HK-2 (cell line): ENCODE measurements around the gene MED16.

Experiments used
- DNase-seq: peaks from one replicate; pipeline ENCODE4 v3.0.0-alpha.2; 2018; ENCODE audit not compliant: unreplicated experiment

Gene MED16

DNA sequence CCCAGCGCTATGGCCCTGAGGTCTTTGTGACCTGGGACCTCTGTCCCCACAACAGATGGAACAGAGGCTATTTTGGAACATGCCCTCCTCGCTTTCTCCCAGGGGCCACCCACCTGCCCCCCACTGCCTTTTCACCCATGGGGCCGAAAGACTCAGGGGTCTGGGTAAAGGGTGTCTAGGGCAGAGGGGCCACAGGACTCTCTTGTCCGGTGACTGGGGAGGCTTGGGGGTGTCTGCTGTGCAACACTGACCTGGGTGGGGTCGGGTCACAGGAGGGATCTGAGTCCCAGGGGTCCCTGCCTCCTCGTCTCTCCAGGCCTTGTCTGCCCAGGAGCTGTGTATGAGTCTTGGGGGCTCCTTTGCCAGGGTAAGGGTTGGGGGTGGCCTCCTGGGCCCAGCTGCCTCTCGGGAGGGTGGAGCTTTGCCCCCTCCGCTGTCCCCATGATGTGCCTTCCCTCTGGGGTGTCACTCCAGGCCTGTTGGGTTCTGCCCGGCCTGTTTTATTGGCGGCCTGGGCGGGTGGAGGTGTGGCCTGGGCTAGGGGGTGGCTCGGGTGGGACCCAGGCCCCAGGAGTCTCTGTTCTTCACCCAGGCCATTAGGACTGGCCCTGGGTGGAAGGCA, 34.9 kb upstream of the MED16 start:
- no peak for DNase-seq

DNA sequence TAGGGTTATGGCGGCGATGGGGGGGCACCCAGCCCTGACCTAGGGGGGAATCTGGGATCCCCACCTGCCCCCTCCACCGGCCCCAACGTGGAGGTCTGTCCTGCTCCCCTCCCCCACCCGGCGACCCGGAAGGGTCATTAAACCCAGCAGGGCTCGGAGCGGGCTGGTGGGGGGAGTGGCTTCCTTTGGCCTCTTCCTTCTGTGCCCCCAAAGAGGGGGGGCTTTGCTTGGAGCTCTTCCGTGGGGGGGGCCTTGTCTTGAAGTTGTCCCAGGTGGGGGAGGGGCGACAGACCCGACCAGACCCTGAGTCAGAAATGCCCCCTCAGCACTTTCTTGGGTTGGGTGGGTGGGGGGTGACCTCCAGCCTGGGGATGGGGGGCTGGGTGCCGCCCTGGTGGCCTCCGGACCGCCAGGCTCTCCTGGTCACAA, 34.4 kb upstream of the MED16 start:
- DNase-seq = no peak

DNA sequence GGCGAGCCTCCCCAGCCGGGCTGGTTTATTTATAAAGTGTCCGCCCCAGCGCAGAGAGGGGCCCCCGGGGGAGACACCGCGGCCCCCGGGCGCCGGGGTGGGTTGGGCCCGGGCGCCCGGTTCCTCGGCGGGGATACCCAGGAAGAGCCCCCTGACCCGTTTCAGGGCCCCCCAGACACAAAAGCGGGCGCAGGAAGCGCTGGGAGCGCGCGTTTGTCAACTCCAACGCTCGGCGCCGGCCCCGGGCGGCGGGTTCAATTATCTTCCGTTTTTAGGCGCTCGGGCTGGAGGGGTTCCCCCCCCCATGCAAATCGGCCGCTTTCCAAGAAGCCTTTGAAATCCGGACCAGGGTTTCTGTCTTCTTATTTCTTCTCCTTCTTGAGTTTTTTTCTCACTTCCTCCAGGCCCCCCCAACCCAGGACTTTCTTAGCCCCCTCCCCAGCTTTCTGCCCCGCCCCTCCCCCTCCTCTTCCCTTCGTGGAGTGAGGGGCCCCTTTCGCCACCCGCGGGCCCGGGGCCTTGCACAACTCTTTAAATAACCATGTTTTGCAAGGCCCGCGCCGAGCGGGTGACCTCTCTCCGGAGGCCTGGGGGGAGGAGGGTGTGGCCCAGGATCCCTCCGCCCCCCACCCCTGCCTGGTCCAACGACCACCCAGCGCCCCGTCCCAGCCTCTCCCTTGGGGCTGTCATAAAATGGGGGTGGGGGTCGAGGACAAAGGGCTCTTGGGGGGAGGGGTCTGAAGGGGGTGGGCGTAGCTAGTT, 33.8 kb upstream of the MED16 start:
- DNase-seq = peak; percentile 30

DNA sequence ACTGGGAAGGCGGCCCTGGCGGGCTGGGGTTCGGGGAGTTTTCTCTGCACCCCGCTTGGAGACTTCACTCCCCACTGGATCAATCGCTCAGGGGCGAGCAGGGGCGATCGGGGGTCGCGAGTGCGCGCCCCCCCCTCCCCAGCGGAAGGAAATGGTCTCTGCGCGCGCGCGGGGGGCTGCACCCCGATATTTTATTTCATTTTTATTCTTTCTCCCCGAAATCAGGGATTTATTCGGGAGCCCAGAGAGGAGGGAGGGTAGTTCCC, 33.3 kb upstream of the MED16 start:
- no peak for DNase-seq

DNA sequence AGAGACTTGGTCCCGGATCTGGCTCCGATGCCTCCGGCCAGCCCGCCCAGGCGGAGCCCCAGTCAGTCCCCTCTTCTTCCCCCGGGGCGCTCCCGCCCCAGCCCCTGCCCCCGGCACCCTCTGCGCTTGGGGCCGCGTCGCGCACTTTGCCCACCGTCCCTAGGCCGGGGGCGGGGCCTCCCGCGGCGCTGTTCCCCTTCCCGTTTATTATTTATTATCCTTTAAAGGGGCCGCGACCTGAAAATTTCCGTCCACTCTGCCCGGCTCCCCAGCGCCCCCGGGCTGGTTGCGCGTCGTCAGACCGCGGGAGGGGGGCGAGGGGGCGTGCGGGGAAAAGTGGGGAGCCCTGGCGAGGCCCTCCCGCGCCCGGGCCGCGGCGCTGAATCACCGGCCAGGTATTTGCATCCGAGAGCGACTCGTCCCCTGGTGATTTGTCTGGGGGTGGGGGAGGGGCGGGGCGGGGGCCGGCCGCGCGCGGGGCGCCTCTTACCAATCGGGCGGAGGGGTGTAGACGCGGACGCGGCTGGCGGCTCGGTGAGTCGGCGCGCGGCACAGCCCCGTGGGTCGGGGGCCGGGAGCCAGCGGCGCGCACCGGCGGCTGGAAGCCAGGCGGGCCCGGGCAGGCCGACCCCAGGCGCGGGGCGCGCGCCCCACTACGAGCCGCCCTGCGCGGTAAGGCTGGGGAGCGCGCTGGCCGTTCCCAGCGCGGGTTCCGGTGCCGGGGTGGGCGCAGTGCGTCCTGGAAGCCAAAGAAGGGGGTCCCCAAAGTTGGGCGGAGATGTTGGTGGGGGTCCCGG, 32.7 kb upstream of the MED16 start, which contains the start of gene ARID3A:
ARID3A (plus strand) TSS at position 510 of the 797 bp plus-strand sequence. CDS start 3,494 bp downstream, outside the sequence.
- peak; percentile 88 for DNase-seq

DNA sequence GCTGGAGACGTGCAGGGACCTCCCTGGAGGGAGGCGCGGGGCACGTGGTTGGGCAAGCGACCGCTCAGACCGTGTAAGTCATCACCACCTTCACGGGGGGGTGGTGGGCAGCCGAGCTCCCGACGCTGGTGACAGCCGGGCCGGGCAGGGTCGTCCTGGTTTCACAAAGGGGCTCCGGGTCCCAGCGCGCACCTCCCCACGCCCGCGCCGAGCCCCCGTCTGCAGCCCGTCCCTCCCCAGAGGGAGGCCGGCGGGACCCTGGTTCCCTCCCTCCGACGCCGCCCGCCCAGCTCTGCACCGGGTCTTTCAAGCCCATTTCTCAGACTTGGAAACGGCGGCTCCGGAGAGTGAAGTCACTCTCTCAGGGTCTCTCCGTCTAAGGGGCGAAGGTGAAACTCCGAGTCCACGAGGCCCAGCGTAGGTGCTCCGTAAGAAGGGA, 32.1 kb upstream of the MED16 start:
- DNase-seq = peak; percentile 68

DNA sequence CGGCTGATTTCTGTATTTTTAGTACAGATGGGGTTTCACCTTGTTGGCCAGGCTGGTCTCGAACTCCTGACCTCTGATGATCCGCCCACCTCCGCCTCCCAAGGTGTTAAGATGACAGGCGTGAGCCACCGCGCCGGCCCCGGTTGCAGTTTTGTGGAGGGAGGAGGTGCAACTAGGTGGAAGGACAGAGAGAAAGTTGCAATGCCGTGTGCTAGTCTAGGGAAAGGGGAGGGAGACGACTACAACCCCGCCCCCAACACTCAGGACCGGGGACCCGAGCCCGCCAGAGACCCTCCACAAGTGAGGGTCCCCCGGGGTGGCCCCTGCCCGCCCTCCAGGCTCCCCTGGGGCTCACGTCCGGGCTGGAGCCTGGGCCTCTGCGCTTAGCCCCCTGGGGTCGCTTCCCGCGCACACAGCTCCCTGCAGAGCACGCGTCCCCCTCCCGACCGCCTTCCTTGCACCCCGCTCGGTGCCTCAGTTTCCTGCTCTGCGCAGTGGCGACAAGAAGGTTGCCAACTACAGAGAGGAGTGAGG, 31.6 kb upstream of the MED16 start:
- peak; percentile 29 for DNase-seq

DNA sequence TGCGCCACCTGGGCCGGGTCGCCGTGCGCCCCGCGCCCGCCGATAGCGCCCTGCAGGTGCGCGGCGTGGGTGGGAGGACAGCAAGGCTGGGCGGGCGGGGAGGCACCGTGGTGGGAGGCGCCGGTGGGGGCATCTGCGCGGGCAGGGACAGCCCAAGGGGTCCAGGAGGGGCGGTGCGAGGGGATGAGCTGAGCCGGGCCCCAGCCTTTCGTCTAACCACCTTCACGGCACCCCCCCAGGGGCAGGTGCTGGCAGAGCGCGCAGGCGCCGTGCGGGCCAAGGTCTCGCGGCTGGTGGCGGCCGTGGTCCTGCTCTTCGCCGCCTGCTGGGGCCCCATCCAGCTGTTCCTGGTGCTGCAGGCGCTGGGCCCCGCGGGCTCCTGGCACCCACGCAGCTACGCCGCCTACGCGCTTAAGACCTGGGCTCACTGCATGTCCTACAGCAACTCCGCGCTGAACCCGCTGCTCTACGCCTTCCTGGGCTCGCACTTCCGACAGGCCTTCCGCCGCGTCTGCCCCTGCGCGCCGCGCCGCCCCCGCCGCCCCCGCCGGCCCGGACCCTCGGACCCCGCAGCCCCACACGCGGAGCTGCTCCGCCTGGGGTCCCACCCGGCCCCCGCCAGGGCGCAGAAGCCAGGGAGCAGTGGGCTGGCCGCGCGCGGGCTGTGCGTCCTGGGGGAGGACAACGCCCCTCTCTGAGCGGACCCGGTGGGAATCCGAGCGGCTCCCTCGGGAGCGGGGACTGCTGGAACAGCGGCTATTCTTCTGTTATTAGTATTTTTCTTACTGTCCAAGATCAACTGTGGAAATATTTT, 27.3 kb upstream of the MED16 start:
- DNase-seq = peak; percentile 31

DNA sequence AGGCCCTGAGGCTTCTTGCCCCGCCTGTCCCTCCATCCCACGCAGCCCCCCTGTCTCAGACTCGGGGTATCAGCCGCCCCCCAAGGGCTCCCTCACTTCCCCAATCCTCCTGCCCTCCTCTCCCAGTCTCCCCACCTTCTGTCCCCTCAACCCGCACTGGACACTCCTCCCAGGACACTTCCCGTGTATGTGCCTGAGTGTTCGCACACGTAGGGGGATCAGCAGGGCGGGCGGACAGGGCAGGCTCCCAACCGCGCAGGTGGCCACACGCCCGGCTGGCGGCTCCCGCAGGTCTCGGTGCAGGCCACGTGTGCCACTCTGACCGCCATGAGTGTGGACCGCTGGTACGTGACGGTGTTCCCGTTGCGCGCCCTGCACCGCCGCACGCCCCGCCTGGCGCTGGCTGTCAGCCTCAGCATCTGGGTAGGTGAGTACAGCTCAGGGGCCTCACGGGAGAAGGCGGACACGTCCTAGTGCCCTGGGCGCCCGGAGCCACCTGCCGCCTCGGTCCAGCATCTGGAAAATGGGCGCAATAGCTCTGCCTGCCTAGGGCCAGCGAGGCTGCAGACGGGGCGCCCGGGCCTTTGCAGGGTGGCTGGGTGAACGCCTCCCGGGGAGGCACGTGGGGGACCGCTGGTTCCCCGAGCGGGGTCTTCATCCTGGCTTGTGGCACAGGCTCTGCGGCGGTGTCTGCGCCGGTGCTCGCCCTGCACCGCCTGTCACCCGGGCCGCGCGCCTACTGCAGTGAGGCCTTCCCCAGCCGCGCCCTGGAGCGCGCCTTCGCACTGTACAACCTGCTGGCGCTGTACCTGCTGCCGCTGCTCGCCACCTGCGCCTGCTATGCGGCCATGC, 26.4 kb upstream of the MED16 start:
- DNase-seq = peak; percentile 61

DNA sequence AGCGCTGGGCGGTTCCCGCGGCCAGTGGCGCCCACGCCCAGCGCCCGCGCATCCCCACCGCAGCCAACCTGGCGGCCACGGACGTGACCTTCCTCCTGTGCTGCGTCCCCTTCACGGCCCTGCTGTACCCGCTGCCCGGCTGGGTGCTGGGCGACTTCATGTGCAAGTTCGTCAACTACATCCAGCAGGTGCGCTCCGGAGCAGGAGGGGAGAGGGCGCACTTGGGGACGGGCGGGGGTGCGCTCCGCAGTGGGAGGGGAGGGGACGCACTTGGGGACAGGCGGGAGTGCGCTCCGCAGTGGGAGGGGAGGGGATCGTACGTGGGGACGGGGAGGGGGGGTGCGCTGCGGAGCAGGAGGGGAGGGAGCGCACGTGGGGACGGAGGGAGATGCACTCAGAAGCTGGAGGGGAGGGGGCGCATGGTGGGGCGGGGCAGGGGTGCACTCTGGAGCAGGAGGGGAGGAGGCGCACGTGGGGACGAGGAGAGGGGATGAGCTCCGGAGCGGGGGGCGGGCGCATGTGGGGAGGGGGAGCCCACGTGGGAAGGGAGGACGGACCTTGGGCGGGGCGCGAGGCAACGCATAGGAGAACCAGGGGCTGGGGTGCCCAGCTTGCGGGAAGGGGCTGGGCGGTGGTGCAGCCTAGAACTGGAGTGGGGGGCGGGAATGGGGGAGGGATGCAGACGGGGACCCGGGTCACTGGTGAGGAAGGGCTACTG, 25.7 kb upstream of the MED16 start:
- peak; percentile 30 for DNase-seq

DNA sequence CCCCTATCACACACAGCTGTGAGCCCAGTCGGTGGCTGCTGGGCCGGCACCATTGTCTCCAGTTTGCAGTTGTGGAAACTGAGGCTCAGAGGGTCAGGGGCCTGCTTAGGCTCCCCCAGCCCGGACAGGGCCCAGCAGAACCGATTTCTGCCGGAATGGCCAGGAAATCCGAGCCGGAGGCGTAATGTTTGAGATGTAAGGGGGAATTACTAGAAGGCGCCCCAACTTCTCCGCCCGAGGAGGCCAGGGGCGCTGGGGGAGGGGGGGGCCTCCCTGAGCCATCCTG, 25.1 kb upstream of the MED16 start:
- DNase-seq = no peak

DNA sequence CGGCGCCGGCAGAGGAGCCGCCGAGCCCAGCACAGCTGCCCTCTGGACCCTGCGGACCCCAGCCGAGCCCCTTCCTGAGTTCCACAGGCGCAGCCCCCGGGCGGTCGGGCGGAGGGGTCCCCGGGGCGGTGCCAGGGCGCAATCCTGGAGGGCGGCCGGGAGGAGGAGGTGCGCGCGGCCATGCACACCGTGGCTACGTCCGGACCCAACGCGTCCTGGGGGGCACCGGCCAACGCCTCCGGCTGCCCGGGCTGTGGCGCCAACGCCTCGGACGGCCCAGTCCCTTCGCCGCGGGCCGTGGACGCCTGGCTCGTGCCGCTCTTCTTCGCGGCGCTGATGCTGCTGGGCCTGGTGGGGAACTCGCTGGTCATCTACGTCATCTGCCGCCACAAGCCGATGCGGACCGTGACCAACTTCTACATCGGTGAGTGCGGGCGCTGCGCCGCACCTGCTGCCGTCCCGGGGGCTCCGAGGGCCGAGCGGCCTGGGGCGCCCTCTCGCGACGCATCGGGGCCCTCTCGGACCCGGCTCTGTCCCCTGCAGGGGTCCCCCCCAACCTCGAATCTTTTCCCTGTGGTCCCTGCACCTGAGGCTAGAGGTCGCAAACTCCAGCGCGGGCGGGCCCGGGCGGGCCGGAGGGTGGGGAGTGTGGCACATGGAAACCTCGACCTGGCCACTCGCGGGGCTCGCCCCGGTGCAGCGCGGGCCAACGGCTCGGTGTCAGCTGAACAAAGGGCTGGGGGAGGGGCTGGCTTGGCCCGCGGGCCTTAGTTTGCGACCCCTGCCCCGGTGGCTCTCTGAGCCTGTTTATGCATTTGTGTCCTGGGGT, 24.6 kb upstream of the MED16 start, which contains the start of gene KISS1R:
KISS1R (plus strand) TSS at position 11 of the 829 bp plus-strand sequence; CDS start at position 181, 170 bp downstream.
- peak; percentile 35 for DNase-seq

DNA sequence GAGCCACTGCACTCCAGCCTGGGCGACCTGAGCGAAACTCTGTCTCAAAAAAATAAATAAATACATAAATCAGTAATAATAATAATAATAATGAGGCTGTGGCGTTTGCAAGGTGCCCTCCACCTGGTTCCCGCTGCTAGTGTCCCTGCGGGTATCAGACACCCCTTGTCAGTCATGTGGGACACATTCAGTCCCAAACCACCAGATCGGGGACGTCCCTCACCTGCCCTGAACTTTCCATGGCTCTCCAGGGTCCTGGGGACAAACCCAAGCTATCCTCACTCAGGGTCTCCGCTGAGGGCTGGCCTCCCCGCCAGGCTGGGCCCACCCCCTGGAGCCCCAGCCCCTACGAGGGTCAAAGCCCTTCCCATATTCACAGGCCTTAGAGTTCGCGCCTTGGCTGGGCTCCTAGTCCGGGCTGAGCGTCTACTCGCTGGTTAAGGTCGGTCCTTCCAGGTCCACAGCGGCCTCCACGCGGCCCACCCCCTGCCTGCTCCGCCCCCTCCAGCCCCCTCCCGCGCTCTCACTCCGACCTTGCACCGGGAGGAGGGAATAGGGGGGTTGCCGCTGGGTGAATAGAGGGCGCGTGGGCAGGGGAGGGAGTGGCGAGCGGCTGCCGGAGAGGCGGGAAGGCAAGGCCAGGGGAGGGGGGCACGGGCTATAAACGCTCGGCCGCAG, 23.8 kb upstream of the MED16 start:
- no peak for DNase-seq

DNA sequence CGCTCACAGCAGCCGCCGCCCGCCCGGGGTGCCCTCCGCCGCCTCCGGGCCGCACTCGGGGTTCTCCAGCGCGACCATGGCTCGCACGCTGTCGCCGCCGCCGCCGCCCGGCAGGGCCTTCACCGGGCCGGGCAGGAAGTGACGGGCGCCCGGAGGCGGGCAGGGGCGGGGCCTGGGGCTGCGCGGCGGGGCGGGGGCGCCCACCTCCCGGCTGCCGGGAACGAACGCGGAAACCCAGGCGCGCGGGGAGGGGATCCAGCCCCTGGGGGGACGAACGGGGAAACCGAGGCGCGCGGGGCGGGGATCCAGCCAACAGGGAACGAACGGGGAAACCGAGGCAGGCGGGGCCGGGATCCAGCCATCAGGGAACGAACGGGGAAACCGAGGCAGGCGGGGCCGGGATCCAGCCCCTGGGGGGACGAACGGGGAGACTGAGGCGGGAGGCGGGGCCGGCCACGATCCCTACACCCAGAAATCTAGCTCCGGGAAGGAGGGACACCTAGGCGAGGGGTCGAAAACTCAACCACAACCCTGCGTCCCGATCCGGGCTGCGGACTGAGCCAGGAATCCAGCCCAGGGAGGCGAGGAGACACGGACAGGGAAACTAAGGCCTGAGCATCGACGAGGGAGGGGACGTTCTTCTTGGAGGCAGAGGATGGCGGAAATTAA, 20.2 kb upstream of the MED16 start, which contains the start of gene R3HDM4:
R3HDM4 (minus strand) TSS at position 140 of the 669 bp plus-strand sequence; CDS start at position 78, 62 bp downstream.
- DNase-seq = peak; percentile 66

DNA sequence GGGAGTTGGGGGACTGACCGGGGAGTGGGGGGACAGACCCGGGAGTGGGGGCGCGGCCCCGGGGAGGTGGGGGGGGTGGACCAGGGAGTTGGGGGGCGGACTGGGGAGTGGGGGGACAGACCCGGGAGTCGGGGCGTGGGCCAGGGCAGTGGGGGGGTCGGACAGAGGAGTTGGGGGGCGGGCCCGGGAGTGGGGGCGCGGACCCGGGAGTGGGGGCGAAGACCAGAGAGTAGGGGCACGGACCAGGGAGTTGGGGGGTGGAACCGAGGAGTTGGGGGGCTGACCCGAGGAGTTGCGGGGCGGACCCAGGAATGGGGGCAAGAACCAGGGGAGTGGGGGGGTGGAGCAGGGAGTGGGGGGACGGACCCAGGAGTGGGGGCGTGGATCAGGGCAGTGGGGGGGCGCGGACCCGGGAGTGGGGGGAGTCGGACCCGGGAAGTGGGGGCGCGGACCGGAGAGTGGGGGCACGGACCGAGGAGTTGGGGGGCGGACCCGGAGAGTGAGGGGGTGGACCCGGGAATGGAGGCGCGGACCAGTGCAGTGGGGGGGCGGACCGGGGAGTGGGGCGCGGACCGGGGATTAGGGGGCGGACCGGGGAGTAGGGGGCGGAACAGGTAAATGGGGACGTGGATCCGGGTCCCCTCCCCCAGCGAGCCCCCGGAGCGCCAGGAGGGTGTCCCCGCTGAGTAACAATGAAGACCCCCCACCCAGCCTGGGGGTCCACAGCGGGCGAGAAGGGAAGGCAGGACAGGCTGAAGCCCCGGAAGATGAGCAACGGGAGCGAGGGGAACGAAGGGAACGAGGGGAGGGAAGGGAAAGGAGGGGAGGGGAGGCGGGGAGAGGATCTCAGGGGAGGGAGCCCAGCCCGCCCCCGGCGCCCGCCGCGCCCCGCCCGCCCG, 19.4 kb upstream of the MED16 start:
- no peak for DNase-seq

DNA sequence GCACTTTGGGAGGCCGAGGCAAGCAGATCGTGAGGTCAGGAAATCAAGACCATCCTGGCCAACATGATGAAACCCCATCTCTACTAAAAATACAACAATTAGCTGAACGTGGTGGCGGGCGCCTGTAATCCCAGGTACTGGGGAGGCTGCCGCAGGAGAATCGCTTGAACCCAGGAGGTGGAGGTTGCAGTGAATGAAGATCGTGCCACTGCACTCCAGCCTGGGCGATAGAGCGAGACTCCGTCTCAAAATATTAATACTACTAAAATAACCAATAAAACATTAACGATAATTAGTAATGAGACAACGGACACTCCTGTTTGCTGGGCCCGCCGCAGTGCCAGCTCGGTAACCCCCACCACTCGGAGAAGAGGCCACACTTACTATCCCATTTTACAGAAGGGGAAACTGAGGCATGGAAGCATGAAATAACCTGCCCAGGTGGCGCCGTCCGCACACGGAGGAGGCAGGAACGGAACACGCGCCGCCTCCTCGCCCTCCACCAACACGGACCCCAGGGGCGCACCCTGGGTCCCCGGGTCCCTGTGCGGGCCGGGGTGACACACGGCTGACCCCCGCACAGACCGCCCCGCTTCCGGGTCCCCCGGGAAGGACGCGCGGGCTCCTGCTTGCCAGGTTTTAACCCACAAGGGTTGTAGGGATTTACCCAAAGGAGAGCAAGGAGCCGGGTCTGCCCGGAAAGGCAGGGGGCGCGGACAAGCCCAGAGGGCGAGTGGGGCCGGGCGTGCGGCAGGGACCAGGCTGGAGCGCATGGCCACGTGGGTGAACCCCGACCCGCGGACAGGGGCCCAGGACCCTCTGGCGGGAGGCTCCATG, 18.4 kb upstream of the MED16 start:
- DNase-seq = no peak
